ENCODE data around the gene PRKAG2.

DNA sequence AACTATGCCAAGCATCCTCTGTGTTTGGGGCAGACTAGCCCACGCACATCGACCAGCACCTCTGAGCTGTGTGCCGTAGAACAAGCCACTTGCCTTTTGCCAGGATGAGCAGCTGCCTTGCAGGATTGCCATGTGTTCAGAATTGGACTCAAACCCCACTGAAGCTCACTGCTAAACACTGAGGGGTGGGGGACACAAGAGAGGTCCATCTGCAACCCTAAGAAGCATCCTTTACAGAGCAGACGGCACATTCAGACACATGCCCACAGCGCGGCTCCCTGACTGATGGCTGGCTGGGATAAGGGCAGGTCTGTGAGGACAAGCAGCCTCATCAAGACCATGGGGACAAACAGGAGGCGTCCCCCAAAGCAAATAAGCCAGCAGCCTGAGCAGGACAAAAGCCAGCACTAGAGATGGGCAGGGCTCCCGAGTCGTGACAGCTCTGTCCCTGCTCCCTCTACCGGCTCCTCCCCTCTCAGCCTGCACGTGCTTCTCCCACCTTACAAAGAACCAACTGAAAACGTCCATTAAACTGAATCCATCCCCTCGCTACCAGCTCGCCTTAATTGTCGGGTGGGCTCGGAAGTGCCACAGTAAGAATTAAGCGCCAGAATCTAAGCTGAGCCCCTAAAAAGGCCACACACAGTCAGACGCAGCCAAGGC, 114.2 kb downstream of the PRKAG2 start:
- TF ChIP-seq EP300 (IDR thresholded peaks at IDR 0.05; ENCODE audit: borderline replicate concordance in 1 of 2, low read depth in 2 of 2, low read length in 2 of 2) = no peak
- TF ChIP-seq, protein P1, sequence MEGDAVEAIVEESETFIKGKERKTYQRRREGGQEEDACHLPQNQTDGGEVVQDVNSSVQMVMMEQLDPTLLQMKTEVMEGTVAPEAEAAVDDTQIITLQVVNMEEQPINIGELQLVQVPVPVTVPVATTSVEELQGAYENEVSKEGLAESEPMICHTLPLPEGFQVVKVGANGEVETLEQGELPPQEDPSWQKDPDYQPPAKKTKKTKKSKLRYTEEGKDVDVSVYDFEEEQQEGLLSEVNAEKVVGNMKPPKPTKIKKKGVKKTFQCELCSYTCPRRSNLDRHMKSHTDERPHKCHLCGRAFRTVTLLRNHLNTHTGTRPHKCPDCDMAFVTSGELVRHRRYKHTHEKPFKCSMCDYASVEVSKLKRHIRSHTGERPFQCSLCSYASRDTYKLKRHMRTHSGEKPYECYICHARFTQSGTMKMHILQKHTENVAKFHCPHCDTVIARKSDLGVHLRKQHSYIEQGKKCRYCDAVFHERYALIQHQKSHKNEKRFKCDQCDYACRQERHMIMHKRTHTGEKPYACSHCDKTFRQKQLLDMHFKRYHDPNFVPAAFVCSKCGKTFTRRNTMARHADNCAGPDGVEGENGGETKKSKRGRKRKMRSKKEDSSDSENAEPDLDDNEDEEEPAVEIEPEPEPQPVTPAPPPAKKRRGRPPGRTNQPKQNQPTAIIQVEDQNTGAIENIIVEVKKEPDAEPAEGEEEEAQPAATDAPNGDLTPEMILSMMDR (IDR thresholded peaks at IDR 0.05; ENCODE audit: control extremely low read depth in 1 of 3, insufficient read depth in 1 of 3, low read depth in 1 of 3, low read length in 3 of 3) = no peak
- no peak for TF ChIP-seq YY1 (IDR thresholded peaks at IDR 0.05; ENCODE audit: low read depth, low read length)
- no peak for TF ChIP-seq SP2 (IDR thresholded peaks at IDR 0.05; ENCODE audit: low read length)

Data from H1 (cell line).